BLaER1 treated with 17β-estradiol and CSF1 and Interleukin-3, amounts not matched to agents 10 nM and 100 nM (cell line): ENCODE measurements around the gene KIF17.
A peak's percentile ranks its signal among the peaks of the same experiment; 100 is the strongest.

Experiments used
- H3K27ac ChIP-seq, 11 experiments: shearing (Covaris generic); formaldehyde crosslinking; 2 replicates each; pipeline ENCODE4 v1.8.1; 2022
- H3K27me3 ChIP-seq, 11 experiments: shearing (Covaris generic); formaldehyde crosslinking; 2 replicates each; pipeline ENCODE4 v1.8.1; 2022
- H3K36me3 ChIP-seq, 11 experiments: shearing (Covaris generic); formaldehyde crosslinking; 2 replicates each; pipeline ENCODE4 v1.8.1; 2022
- H3K4me1 ChIP-seq, 10 experiments: shearing (Covaris generic); formaldehyde crosslinking; 2 replicates each; pipeline ENCODE4 v1.8.1; 2022
- H3K4me2 ChIP-seq, 11 experiments: shearing (Covaris generic); formaldehyde crosslinking; 2 replicates each; pipeline ENCODE4 v1.8.1; 2022
- H3K4me3 ChIP-seq, 10 experiments: shearing (Covaris generic); formaldehyde crosslinking; 2 replicates each; pipeline ENCODE4 v1.8.1; 2022
- H3K9ac ChIP-seq, 11 experiments: shearing (Covaris generic); formaldehyde crosslinking; 2 replicates each; pipeline ENCODE4 v1.8.1; 2022
- H3K9me3 ChIP-seq, 11 experiments: shearing (Covaris generic); formaldehyde crosslinking; replicated peaks in 1 of 11; 2 replicates each; pipeline ENCODE4 v1.8.1; 2022
- H4K20me1 ChIP-seq, 11 experiments: shearing (Covaris generic); formaldehyde crosslinking; 2 replicates each; pipeline ENCODE4 v1.8.1; 2022
- Cebpa-rat ChIP-seq, 11 experiments: shearing (Covaris generic); IDR thresholded peaks; 2 replicates each; pipeline ENCODE4 v1.8.1; 2022

KIF17 gene

GRCh38 chr1:20716232-20716631 is 1.6 kb downstream of the KIF17 start:
- Histone ChIP-seq H3K4me3 (no peak overlapping the region), H3K27ac (no peak overlapping the region), H3K4me1 (peaks cover 0 to 23% (median 15%) of the 10 kb centered on the region in 10 experiments; a peak in 15 of 20 replicates), H4K20me1 (peaks cover 0 to 34% (median 0%) of the 10 kb centered on the region in 11 experiments; a peak in 6 of 22 replicates), H3K4me2 (no peak overlapping the region), H3K9ac (no peak overlapping the region), H3K36me3 (no peaks in the 10 kb centered on the region), H3K27me3 (peaks cover 31 to 50% (median 40%) of the 10 kb centered on the region in 11 experiments), H3K9me3 (no peaks in the 10 kb centered on the region)
- TF ChIP-seq Cebpa-rat (IDR thresholded peaks at IDR 0.05): no peak

- no peak overlapping the region for H3K9ac ChIP-seq
- no peak for TF ChIP-seq Cebpa-rat (IDR thresholded peaks at IDR 0.05)
Observed at GRCh38 chr1:20715406-20715805, 2.4 kb downstream of the KIF17 start.

GRCh38 chr1:20713440-20713839 is 4.4 kb downstream of the KIF17 start:
- Histone ChIP-seq H3K4me3 (no peak overlapping the region), H3K4me2 (no peak overlapping the region), H3K36me3 (no peaks in the 10 kb centered on the region), H3K4me1 (peaks cover 7 to 34% (median 20%) of the 10 kb centered on the region in 10 experiments; a peak in 19 of 20 replicates), H3K27ac (no peak overlapping the region), H3K27me3 (peaks cover 21 to 31% (median 25%) of the 10 kb centered on the region in 11 experiments), H3K9me3 (no peaks in the 10 kb centered on the region), H4K20me1 (peaks cover 0 to 10% (median 0%) of the 10 kb centered on the region in 11 experiments; a peak in 4 of 22 replicates), H3K9ac (no peak overlapping the region)
- no peak for TF ChIP-seq Cebpa-rat (IDR thresholded peaks at IDR 0.05)

More at GRCh38 chr1:20715406-20715805, 2.4 kb downstream of the KIF17 start:
- peaks cover 0 to 26% (median 0%) of the 10 kb centered on the region in 11 experiments; a peak in 5 of 22 replicates for H4K20me1 ChIP-seq
- H3K4me1 ChIP-seq: peaks cover 5 to 31% (median 18%) of the 10 kb centered on the region in 10 experiments; a peak in 19 of 20 replicates
- peak overlapping the region in 1 of 11 experiments; percentile 25; a peak in 1 of 22 replicates for H3K27ac ChIP-seq
- no peaks in the 10 kb centered on the region for H3K9me3 ChIP-seq
- peak overlapping the region in 5 of 11 experiments; percentile 2 to 70 (median 62); a peak in 8 of 22 replicates for H3K4me2 ChIP-seq
- no peak overlapping the region for H3K4me3 ChIP-seq
- peaks cover 31 to 50% (median 40%) of the 10 kb centered on the region in 11 experiments for H3K27me3 ChIP-seq
- no peaks in the 10 kb centered on the region for H3K36me3 ChIP-seq

GRCh38 chr1:20712215-20712577 is 5.6 kb downstream of the KIF17 start:
- no peaks in the 10 kb centered on the region for H3K9me3 ChIP-seq
- peaks cover 7 to 27% (median 15%) of the 10 kb centered on the region in 10 experiments; a peak in 19 of 20 replicates for H3K4me1 ChIP-seq
- H3K27ac ChIP-seq: peak overlapping the region in 1 of 11 experiments; percentile 22; a peak in 1 of 22 replicates
- no peak overlapping the region for H3K4me3 ChIP-seq
- no peak for TF ChIP-seq Cebpa-rat (IDR thresholded peaks at IDR 0.05)
- H4K20me1 ChIP-seq: peaks cover 0 to 6% (median 0%) of the 10 kb centered on the region in 11 experiments; a peak in 3 of 22 replicates
- no peak overlapping the region for H3K4me2 ChIP-seq
- no peaks in the 10 kb centered on the region for H3K36me3 ChIP-seq
- H3K27me3 ChIP-seq: peaks cover 9 to 19% (median 13%) of the 10 kb centered on the region in 11 experiments
- no peak overlapping the region for H3K9ac ChIP-seq

GRCh38 chr1:20711285-20712214 is 6.3 kb downstream of the KIF17 start:
- TF ChIP-seq Cebpa-rat (IDR thresholded peaks at IDR 0.05): no peak

GRCh38 chr1:20710469-20711284 is 7.1 kb downstream of the KIF17 start:
- Histone ChIP-seq H3K9me3 (no peaks in the 10 kb centered on the region), H3K27ac (peak overlapping the region in 2 of 11 experiments; percentile 7 to 16; a peak in 1 of 22 replicates), H3K27me3 (peaks cover 0 to 4% (median 0%) of the 10 kb centered on the region in 11 experiments; a peak in 3 of 22 replicates), H3K4me1 (peaks cover 7 to 26% (median 13%) of the 10 kb centered on the region in 10 experiments; a peak in 19 of 20 replicates), H3K4me2 (peak overlapping the region in 5 of 11 experiments; percentile 9 to 53 (median 29); a peak in 9 of 22 replicates), H3K9ac (peak overlapping the region in 2 of 11 experiments; percentile 11 to 20; a peak in 1 of 22 replicates), H3K36me3 (no peaks in the 10 kb centered on the region), H3K4me3 (no peak overlapping the region), H4K20me1 (peaks cover 0 to 6% (median 0%) of the 10 kb centered on the region in 11 experiments; a peak in 3 of 22 replicates)
- no peak for TF ChIP-seq Cebpa-rat (IDR thresholded peaks at IDR 0.05)

More at GRCh38 chr1:20711285-20712214, 6.3 kb downstream of the KIF17 start:
- H3K27ac ChIP-seq: peak overlapping the region in 1 of 11 experiments; percentile 22; a peak in 1 of 22 replicates
- H3K27me3 ChIP-seq: peaks cover 3 to 12% (median 7%) of the 10 kb centered on the region in 11 experiments; a peak in 21 of 22 replicates
- peak overlapping the region in 1 of 11 experiments; percentile 36; a peak in 1 of 22 replicates for H3K4me2 ChIP-seq
- no peaks in the 10 kb centered on the region for H3K36me3 ChIP-seq
- H3K4me1 ChIP-seq: peaks cover 7 to 26% (median 13%) of the 10 kb centered on the region in 10 experiments; a peak in 19 of 20 replicates
- H3K4me3 ChIP-seq: no peak overlapping the region
- H3K9ac ChIP-seq: no peak overlapping the region
- peaks cover 0 to 6% (median 0%) of the 10 kb centered on the region in 11 experiments; a peak in 3 of 22 replicates for H4K20me1 ChIP-seq
- no peaks in the 10 kb centered on the region for H3K9me3 ChIP-seq

GRCh38 chr1:20709868-20710267 is 7.9 kb downstream of the KIF17 start:
- Histone ChIP-seq H3K4me1 (peaks cover 3 to 20% (median 11%) of the 10 kb centered on the region in 10 experiments; a peak in 19 of 20 replicates), H4K20me1 (0 out of 22 replicates have a peak, but pooled peaks cover 0 to 1% (median 0%) of the 10 kb centered on the region in 11 experiments), H3K4me2 (peak overlapping the region in 1 of 11 experiments; percentile 36; a peak in 1 of 22 replicates), H3K27ac (no peak overlapping the region), H3K9me3 (no peaks in the 10 kb centered on the region), H3K4me3 (no peak overlapping the region), H3K27me3 (no peaks in the 10 kb centered on the region), H3K36me3 (no peaks in the 10 kb centered on the region), H3K9ac (no peak overlapping the region)
- TF ChIP-seq Cebpa-rat (IDR thresholded peaks at IDR 0.05): no peak

GRCh38 chr1:20708891-20709290 is 8.9 kb downstream of the KIF17 start:
- H3K4me1 ChIP-seq: peaks cover 0 to 18% (median 11%) of the 10 kb centered on the region in 10 experiments; a peak in 12 of 20 replicates
- no peaks in the 10 kb centered on the region for H3K27me3 ChIP-seq
- H3K36me3 ChIP-seq: no peaks in the 10 kb centered on the region
- H3K9me3 ChIP-seq: no peaks in the 10 kb centered on the region
- no peak overlapping the region for H3K9ac ChIP-seq
- H3K4me2 ChIP-seq: no peak overlapping the region
- no peak overlapping the region for H3K4me3 ChIP-seq
- TF ChIP-seq Cebpa-rat (IDR thresholded peaks at IDR 0.05): no peak
- 0 out of 22 replicates have a peak, but pooled peaks cover 0 to 8% (median 0%) of the 10 kb centered on the region in 11 experiments for H4K20me1 ChIP-seq
- H3K27ac ChIP-seq: no peak overlapping the region
